ENCODE results near the gene TRAPPC12.

TRAPPC12 gene

DNA sequence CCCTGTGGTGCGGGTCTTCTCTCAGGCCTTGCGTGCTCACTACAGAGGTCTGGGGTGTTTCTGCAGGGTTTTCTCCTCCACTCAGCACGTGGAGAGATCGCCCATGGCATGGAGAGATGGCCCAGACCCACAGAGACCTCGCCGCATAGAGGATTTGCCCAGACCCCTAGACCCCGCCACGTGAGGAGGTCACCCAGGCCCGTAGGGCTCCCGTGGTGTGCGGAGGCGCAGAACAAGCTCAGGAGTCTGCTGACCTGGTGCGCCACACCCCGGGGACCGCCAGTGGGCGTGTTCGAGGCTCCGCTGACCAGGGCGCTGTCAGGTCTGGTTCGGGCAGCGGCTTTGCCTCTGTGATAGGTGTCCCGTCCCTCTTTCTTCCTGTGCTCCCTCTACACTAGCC, 75.3 kb downstream of the TRAPPC12 start:
- Histone ChIP-seq H3K36me3 (ENCODE audit: insufficient read depth, insufficient read length, low read length) (peaks cover 58% of the 10 kb centered on the region), H3K4me1 (ENCODE audit: insufficient read depth, insufficient read length) (peaks cover 7% of the 10 kb centered on the region), H3K9ac (ENCODE audit: insufficient read length, low read depth) (no peak overlapping the region), H3K9me3 (ENCODE audit: insufficient read depth, low read length) (no peaks in the 10 kb centered on the region), H3K27me3 (ENCODE audit: insufficient read depth, insufficient read length) (no peaks in the 10 kb centered on the region), H3K4me3 (ENCODE audit: insufficient read length, low read depth) (no peak overlapping the region)
- TF ChIP-seq SUZ12 (IDR thresholded peaks at IDR 0.05; ENCODE audit: extremely low read depth, insufficient read depth, insufficient read length): no peak
- no peak for TF ChIP-seq ZNF274 (IDR thresholded peaks at IDR 0.05; ENCODE audit: low read depth, low read length)
- no peak for TF ChIP-seq YY1 (IDR thresholded peaks at IDR 0.05; ENCODE audit: insufficient read depth, insufficient read length)
- no peak for DNase-seq (ENCODE audit: low read depth, low spot score)

DNA sequence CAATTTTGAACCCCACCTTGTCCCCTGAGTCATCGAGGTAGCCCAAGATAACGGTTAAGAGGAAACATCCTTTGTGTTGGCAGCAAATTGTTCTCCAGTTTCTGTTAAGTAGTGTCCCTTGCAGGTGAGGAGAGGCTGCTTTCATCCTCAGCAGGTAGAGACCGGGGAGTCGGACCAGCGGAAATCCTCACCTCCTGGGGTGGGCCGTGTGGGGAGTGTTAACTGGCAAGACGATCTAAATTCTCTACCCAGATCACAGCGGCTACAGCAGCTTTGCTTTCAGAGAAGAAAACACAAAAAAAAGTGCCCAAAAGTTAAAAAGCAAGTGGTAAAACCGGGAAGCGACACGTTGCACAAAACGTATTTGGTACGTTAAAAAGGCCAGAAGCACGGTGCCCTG, 76.6 kb downstream of the TRAPPC12 start:
- peaks cover 59% of the 10 kb centered on the region for H3K36me3 ChIP-seq (ENCODE audit: insufficient read depth, insufficient read length, low read length)
- TF ChIP-seq YY1 (IDR thresholded peaks at IDR 0.05; ENCODE audit: insufficient read depth, insufficient read length): no peak
- no peaks in the 10 kb centered on the region for H3K9me3 ChIP-seq (ENCODE audit: insufficient read depth, low read length)
- no peak overlapping the region for H3K4me3 ChIP-seq (ENCODE audit: insufficient read length, low read depth)
- H3K9ac ChIP-seq (ENCODE audit: insufficient read length, low read depth): no peak overlapping the region
- H3K27me3 ChIP-seq (ENCODE audit: insufficient read depth, insufficient read length): no peaks in the 10 kb centered on the region
- H3K4me1 ChIP-seq (ENCODE audit: insufficient read depth, insufficient read length): peaks cover 7% of the 10 kb centered on the region
- DNase-seq (ENCODE audit: low read depth, low spot score): no peak

DNA sequence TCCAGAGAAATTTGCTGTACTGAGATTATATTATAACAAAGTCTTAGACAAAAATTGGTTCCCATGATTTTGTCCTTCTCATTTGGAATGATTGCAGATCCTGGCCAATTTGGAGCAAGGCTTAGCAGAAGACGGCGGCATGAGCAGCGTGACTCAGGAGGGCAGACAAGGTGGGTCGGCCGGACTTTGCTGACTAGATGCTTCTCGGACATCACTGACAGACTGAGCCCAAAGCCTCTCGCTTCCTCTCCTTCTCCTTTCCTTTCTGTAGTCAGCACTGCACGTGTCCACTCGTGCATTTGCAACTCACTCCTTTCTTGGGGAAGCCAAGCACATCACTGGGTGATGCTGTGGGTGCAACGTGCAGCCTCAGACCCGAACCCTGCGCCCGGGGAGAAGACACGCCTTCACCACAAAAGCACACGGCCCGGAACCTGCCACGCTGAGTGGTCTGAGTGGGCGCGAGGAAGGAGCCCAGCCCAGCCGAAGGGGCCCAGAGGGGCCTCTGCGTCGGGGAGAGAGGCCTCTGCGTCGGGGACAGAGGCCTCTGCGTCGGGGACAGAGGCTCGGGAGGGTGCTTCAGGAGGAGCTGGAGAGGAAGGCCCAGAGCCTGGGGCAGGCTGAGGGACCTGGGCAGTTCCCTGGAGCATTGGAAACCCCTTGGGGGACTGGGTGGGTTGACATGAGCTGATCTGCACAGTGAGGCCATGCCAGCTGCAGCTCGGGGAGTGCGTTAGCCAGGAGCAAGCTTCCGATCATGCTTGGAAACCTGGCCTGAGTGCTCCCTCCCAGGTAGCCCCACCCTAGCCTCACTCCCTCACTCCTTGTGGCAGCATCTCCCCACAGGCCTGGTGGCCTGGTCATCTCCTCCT, 78.3 kb downstream of the TRAPPC12 start:
- Histone ChIP-seq H3K9me3 (ENCODE audit: insufficient read depth, low read length) (no peaks in the 10 kb centered on the region), H3K4me3 (ENCODE audit: insufficient read length, low read depth) (no peak overlapping the region), H3K4me1 (ENCODE audit: insufficient read depth, insufficient read length) (no peaks in the 10 kb centered on the region), H3K36me3 (ENCODE audit: insufficient read depth, insufficient read length, low read length) (peaks cover 60% of the 10 kb centered on the region), H3K27me3 (ENCODE audit: insufficient read depth, insufficient read length) (no peaks in the 10 kb centered on the region), H3K9ac (ENCODE audit: insufficient read length, low read depth) (no peak overlapping the region)
- TF ChIP-seq ZNF274 (IDR thresholded peaks at IDR 0.05; ENCODE audit: low read depth, low read length) (no peak), SUZ12 (IDR thresholded peaks at IDR 0.05; ENCODE audit: extremely low read depth, insufficient read depth, insufficient read length) (no peak), YY1 (IDR thresholded peaks at IDR 0.05; ENCODE audit: insufficient read depth, insufficient read length) (no peak)
- DNase-seq (ENCODE audit: low read depth, low spot score): no peak

DNA sequence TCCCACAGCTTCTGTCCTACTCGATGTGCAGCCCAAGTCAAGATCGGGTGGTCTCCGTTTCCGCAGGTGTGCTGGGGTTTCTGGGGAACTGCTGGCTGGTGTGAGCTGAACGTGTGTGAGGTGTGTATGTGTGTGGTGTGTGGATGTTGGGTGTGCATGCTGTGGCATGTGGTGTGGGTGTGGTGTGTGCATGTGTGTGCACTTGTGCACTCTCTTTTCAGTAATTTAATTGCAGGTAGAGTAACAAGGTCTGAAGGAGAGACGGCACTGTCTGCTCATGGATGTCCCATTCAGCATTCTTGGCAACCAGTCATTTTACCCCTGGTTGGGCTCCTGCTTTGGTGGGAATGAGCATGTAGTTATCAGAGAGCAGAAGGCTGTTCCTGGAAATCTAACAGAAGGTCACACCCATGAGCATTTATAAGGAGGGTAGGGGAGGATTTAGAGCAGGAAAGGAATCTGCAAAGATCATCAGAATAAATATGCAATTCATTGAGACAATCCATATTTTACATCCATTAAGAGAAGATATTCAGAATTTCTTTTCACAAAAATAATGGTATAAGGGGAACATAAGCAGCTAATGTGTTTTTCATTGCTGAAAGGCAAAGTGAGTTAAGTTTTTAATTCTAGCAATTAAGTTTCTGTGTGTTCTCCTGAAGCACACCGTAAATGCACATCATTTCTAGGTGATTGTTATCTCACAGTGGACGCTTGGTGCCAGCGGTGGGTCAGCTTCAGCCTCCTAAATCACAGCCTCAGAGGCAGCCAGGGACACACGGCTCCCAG, 79.1 kb downstream of the TRAPPC12 start:
- TF ChIP-seq ZNF274 (IDR thresholded peaks at IDR 0.05; ENCODE audit: low read depth, low read length) (no peak), YY1 (IDR thresholded peaks at IDR 0.05; ENCODE audit: insufficient read depth, insufficient read length) (no peak), SUZ12 (IDR thresholded peaks at IDR 0.05; ENCODE audit: extremely low read depth, insufficient read depth, insufficient read length) (no peak)
- no peaks in the 10 kb centered on the region for H3K9me3 ChIP-seq (ENCODE audit: insufficient read depth, low read length)
- H3K4me3 ChIP-seq (ENCODE audit: insufficient read length, low read depth): no peak overlapping the region
- peaks cover 56% of the 10 kb centered on the region for H3K36me3 ChIP-seq (ENCODE audit: insufficient read depth, insufficient read length, low read length)
- H3K9ac ChIP-seq (ENCODE audit: insufficient read length, low read depth): no peak overlapping the region
- no peaks in the 10 kb centered on the region for H3K27me3 ChIP-seq (ENCODE audit: insufficient read depth, insufficient read length)
- no peaks in the 10 kb centered on the region for H3K4me1 ChIP-seq (ENCODE audit: insufficient read depth, insufficient read length)
- DNase-seq (ENCODE audit: low read depth, low spot score): no peak

DNA sequence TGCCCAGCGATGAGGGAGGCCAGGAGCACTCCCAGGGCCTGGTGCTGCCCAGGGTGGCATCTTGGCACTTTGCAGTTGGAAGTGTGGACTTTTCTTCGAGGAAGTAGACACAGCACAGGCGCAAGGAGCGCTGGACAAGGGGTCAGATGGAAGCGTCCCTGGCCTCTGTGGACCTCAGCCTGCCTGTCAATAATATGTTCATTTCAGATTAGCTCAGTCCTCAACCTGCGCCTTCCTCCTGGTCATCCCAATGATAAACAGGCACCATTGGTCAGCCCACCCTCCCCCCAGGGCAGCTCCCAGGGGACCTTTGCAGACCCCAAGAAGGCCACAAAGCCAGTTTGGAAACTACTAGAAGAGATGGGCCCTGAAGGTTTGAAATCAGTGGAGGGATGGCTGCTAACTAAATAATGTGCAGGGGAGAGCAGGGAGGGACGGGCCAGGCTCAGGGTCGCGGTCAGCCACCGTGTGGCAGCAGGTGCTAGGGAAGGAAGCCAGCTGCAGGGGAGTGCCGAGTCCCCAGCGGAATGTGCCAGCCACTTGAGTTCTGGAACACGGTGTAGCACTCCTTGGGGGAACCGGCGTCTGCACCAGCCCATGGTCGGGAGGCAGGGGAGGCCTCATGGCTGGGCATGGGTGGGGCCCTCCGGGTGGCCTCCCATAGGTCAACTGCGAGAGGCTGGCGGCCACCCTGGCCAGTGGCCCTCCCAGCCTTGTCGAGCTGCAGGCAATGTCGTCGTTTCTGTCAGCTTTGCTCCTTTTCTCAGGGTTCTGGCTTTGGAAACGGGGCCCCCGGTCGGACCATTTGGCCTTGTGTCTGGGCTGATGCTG, 79.9 kb downstream of the TRAPPC12 start:
- no peak for DNase-seq (ENCODE audit: low read depth, low spot score)
- Histone ChIP-seq H3K36me3 (ENCODE audit: insufficient read depth, insufficient read length, low read length) (peaks cover 63% of the 10 kb centered on the region), H3K9ac (ENCODE audit: insufficient read length, low read depth) (no peak overlapping the region), H3K4me3 (ENCODE audit: insufficient read length, low read depth) (no peak overlapping the region), H3K4me1 (ENCODE audit: insufficient read depth, insufficient read length) (no peaks in the 10 kb centered on the region), H3K9me3 (ENCODE audit: insufficient read depth, low read length) (no peaks in the 10 kb centered on the region), H3K27me3 (ENCODE audit: insufficient read depth, insufficient read length) (no peaks in the 10 kb centered on the region)
- TF ChIP-seq ZNF274 (IDR thresholded peaks at IDR 0.05; ENCODE audit: low read depth, low read length) (no peak), YY1 (IDR thresholded peaks at IDR 0.05; ENCODE audit: insufficient read depth, insufficient read length) (no peak), SUZ12 (IDR thresholded peaks at IDR 0.05; ENCODE audit: extremely low read depth, insufficient read depth, insufficient read length) (no peak)

DNA sequence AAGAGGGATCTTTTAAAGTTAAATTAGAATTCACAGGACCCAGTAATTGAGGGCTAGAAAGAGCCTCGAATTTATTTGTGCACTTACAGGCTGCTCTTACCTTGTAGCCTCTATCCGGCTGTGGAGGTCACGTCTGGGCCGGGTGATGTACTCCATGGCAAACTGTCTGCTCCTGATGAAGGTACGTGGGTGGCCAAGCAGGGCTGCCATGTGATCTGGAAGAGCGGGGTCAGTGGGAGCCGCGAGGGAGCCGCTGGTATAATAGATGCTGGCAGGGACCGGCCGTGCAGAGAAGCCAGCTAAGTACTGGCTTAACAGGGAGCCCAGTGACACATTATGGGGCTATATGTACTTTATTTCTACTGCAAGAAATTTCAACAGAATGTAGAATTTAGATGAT, 80.7 kb downstream of the TRAPPC12 start:
- no peaks in the 10 kb centered on the region for H3K9me3 ChIP-seq (ENCODE audit: insufficient read depth, low read length)
- peaks cover 64% of the 10 kb centered on the region for H3K36me3 ChIP-seq (ENCODE audit: insufficient read depth, insufficient read length, low read length)
- no peaks in the 10 kb centered on the region for H3K4me1 ChIP-seq (ENCODE audit: insufficient read depth, insufficient read length)
- H3K27me3 ChIP-seq (ENCODE audit: insufficient read depth, insufficient read length): no peaks in the 10 kb centered on the region
- H3K4me3 ChIP-seq (ENCODE audit: insufficient read length, low read depth): no peak overlapping the region
- TF ChIP-seq SUZ12 (IDR thresholded peaks at IDR 0.05; ENCODE audit: extremely low read depth, insufficient read depth, insufficient read length): no peak
- no peak for TF ChIP-seq YY1 (IDR thresholded peaks at IDR 0.05; ENCODE audit: insufficient read depth, insufficient read length)
- no peak for TF ChIP-seq ZNF274 (IDR thresholded peaks at IDR 0.05; ENCODE audit: low read depth, low read length)
- DNase-seq (ENCODE audit: low read depth, low spot score): no peak
- no peak overlapping the region for H3K9ac ChIP-seq (ENCODE audit: insufficient read length, low read depth)
